ENCODE data around the gene WBP1.

Gene WBP1

GRCh38 chr2:74458132-74458937, at the start of gene WBP1:
Gene WBP1, plus strand, starts transcription at chr2:74458438. Its CDS starts 165 bp downstream, at chr2:74458603.
- Histone ChIP-seq H2AFZ (peak within 1 kb of the TSS; percentile 91), H3K9me3 (ENCODE audit: control insufficient read depth, low read length) (no peaks in the 10 kb centered on the region), H3K36me3 (ENCODE audit: control insufficient read depth, insufficient read depth, low read length) (no peaks in the 10 kb centered on the region), H3K9ac (peak within 1 kb of the TSS; percentile 78), H3K27me3 (ENCODE audit: control insufficient read depth, insufficient read depth, low read length) (no peaks in the 10 kb centered on the region), H3K27ac (peak within 1 kb of the TSS; percentile 99), H3K4me3 (ENCODE audit: low read depth, low read length) (peak within 1 kb of the TSS; percentile 90), H3K79me2 (peaks cover 6% of the 10 kb centered on the region), H3K4me1 (peaks cover 22% of the 10 kb centered on the region), H3K4me2 (ENCODE audit: low read length) (peak within 1 kb of the TSS; percentile 96)
- TF ChIP-seq CTCF (IDR thresholded peaks at IDR 0.05), result no peak

DNA sequence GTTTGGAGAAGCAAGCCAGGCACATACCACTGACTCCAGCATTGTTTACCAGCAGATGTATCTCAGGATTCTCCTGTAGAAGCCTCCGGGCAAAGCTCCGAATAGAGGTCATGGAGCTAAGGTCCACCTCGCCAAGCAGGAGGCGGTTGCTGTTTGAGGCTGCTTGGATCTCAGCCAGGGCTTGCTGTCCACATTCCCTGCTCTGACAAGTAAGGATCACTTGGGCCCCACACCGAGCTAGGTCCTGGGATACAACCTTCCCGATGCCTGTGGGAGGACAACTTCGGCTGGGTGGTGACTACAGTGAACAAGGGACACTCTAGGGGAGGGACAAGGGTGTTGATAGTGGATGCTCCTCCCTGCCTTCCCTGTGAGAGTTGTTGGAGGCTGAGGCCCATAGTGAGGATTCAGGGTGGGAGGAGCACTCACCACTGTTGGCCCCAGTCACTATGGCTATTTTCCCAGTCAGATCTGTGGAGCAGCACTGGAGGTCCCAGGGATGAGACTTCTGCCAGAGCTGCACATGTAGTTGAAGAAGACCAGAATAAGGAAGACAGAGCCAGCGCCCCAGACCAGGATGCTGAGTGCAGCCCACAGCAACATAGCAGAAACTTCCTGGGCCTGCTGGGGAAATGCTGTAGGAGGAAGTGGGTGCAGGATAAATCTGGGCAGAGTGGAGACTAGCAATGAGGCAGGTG, 45.1 kb upstream of the WBP1 start:
- no peak for TF ChIP-seq CTCF (IDR thresholded peaks at IDR 0.05)
- H3K4me3 ChIP-seq (ENCODE audit: low read depth, low read length), result no peak overlapping the region
- no peak overlapping the region for H2AFZ ChIP-seq
- H3K9me3 ChIP-seq (ENCODE audit: control insufficient read depth, low read length), result no peaks in the 10 kb centered on the region
- H3K4me1 ChIP-seq, result no peaks in the 10 kb centered on the region
- no peak overlapping the region for H3K4me2 ChIP-seq (ENCODE audit: low read length)
- no peak overlapping the region for H3K9ac ChIP-seq
- no peak overlapping the region for H3K27ac ChIP-seq
- H3K36me3 ChIP-seq (ENCODE audit: control insufficient read depth, insufficient read depth, low read length), result no peaks in the 10 kb centered on the region
- no peaks in the 10 kb centered on the region for H3K79me2 ChIP-seq
- no peaks in the 10 kb centered on the region for H3K27me3 ChIP-seq (ENCODE audit: control insufficient read depth, insufficient read depth, low read length)

- no peak overlapping the region for H3K4me3 ChIP-seq (ENCODE audit: low read depth, low read length)
- H3K27ac ChIP-seq, result peak overlapping the region; percentile 76
- no peaks in the 10 kb centered on the region for H3K79me2 ChIP-seq
- no peaks in the 10 kb centered on the region for H3K9me3 ChIP-seq (ENCODE audit: control insufficient read depth, low read length)
- peak overlapping the region; percentile 86 for H2AFZ ChIP-seq
- H3K36me3 ChIP-seq (ENCODE audit: control insufficient read depth, insufficient read depth, low read length), result no peaks in the 10 kb centered on the region
- H3K4me1 ChIP-seq, result no peaks in the 10 kb centered on the region
- TF ChIP-seq CTCF (IDR thresholded peaks at IDR 0.05), result no peak
- no peak overlapping the region for H3K4me2 ChIP-seq (ENCODE audit: low read length)
- H3K27me3 ChIP-seq (ENCODE audit: control insufficient read depth, insufficient read depth, low read length), result no peaks in the 10 kb centered on the region
- H3K9ac ChIP-seq, result no peak overlapping the region
These were observed 43.8 kb upstream of the WBP1 start for GRCh38 chr2:74414441-74414840.

DNA sequence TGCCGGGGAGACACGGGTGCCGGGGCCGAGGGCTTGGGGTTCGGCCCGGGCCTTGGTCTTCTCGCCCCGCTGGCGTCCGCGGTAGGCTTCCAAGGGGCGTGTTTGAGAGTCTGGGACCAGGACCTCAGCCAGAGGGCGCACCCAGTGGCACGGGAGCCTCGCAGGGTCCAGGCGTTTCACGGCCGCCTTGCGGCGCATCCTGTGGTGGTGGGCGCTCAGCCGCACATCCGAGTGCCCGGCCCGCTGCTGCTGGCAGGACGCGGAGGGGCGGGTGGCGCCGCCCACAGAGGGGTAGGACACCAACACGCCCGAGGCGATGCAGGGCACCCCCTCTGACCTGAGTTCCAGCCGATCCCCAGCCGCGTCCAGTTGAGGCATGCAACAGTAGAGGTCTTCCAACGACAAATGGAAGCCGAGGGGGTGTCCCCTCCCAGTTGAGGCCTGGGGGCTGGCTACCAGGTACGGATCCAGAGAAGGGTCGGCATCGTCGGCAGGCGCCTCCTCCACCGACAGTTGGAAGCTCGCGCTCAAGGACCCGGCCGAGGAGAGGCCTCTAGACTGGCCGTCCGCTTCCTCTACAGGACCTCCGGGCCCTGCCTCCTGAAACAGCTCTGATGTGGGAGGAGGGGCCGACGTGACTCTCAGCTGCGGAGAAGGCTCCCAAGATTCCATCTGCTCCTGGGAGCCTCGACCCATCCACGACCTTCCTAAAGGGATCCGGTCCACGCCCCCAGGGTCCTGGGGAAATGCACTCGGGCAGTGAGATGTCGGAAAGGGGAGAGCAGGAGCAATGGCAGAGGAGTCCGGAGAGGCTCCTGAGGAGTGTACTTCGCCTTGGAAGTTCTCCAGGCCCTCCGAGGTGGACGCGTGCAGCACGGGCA, 43.1 kb upstream of the WBP1 start:
- Histone ChIP-seq H3K9me3 (ENCODE audit: control insufficient read depth, low read length) (no peaks in the 10 kb centered on the region), H3K4me1 (no peaks in the 10 kb centered on the region), H3K4me2 (ENCODE audit: low read length) (peak overlapping the region; percentile 15), H3K79me2 (no peaks in the 10 kb centered on the region), H3K27me3 (ENCODE audit: control insufficient read depth, insufficient read depth, low read length) (no peaks in the 10 kb centered on the region), H3K36me3 (ENCODE audit: control insufficient read depth, insufficient read depth, low read length) (no peaks in the 10 kb centered on the region), H3K4me3 (ENCODE audit: low read depth, low read length) (no peak overlapping the region), H3K9ac (peak overlapping the region; percentile 33), H2AFZ (peak overlapping the region; percentile 86), H3K27ac (peak overlapping the region; percentile 76)
- no peak for TF ChIP-seq CTCF (IDR thresholded peaks at IDR 0.05)
